ENCODE measurements around the gene FXYD1.
"Not testable (repeated sequence)": the region's sequence is repeated elsewhere in the genome, so short reads cannot be mapped to it uniquely, and the experiment has no call there.

FXYD1 gene

DNA sequence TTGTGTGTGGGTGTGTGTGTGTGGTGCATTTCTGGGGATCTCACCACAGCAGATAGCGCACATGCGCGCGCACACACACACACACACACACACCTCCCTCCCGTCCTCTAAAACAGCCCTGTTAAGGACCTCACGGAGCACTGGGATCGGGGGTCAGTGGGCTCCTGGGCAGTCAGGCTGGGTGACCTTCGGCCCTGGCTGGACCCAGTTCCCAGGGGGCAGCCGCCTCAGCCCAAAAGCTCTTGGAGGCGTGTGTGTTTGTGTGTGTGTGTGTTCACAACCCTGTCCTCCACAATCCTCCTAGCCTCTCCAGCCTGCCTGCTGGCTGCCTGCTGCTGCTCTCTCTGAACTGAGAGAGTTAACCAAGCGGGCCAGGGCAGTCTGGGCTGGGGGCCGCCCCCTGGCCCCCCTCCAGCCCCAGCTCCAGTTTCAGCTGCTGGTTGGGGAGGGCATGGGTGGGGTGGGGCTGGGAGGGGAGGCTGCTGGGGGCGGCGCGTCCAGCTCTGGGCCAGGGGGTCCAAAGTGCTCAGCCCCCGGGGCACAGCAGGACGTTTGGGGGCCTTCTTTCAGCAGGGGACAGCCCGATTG is at the start of gene FXYD1:
Gene FXYD1 (plus strand): TSS at position 520 of the 588 bp plus-strand sequence. CDS start 1,256 bp downstream, outside the sequence.
- no peak for DNase-seq

GRCh38 chr19:35089554-35089953 is 49.1 kb upstream of the FXYD1 start:
- DNase-seq: no peak

GRCh38 chr19:35090160-35090505 is 48.5 kb upstream of the FXYD1 start:
- no peak for DNase-seq

DNA sequence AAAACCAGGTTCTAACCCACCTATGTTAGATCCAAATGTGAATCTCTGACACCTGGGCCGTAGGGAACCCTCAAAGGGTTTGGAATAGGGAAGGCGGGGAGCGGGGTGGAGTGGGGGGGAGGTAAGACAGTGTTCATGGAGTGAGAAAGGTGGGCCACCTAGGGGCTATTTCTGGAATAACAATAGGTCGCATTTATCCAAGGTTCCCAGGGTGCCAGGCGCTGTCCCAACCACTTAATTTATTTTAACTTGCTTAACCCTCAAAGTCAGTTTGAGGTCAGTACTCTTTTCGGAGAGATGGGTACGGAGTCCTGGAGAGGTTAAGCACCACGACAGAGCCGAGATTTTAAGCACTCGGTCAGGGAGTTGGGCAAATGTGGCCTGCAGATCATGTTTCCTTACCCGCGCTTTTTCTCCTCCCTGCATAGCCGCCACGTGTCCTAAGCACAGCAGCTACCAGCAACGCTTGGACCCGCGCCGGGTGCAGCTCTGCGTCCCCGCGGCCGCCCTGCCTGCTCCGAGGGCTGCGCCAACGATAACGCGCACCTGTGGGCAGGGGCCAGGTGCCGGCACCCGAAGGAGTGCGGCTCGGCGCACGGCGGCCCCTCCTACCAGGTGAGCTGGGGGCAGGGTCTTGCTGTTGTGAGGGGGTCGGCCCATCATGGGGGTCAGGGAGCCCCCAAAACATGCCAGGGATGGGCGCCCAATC is 48.0 kb upstream of the FXYD1 start:
- DNase-seq: peak; percentile 37 to 42

- DNase-seq: no peak
Observed at GRCh38 chr19:35093430-35093829, 45.2 kb upstream of the FXYD1 start.

DNA sequence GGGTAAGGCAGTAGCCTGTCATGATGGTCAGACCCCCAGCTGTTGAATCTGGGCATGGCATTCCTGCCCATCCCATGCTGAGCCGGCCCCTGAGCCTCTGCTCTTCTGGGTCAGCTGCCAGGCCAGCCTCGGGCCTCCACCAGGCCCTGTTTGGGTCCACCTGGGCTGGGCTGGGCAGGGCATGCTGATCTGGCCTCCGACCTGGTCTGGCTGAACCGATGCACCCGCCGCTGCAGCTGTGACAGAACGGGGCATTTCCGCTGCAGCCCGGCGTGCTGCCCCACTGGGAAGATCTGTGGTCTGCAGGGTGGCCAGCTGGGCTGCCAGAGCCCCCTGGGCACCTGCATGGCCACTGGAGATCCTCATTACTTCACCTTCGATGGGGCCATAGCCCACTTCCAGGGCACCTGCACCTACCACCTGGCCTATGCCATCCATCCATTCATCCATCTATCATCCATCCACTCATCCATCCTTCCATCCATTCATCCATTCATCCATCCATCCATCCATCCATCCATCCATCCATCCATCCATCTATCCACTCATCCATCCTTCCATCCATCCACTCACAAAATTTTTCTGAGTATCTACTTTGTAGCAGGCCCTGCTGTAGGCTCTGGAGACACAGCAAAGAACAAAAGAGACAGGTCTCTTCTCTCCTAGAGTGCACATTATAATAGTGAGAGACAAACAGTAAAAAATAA is 44.5 kb upstream of the FXYD1 start:
- no peak for DNase-seq

GRCh38 chr19:35094656-35095055 is 44.0 kb upstream of the FXYD1 start:
- DNase-seq: no peak

DNA sequence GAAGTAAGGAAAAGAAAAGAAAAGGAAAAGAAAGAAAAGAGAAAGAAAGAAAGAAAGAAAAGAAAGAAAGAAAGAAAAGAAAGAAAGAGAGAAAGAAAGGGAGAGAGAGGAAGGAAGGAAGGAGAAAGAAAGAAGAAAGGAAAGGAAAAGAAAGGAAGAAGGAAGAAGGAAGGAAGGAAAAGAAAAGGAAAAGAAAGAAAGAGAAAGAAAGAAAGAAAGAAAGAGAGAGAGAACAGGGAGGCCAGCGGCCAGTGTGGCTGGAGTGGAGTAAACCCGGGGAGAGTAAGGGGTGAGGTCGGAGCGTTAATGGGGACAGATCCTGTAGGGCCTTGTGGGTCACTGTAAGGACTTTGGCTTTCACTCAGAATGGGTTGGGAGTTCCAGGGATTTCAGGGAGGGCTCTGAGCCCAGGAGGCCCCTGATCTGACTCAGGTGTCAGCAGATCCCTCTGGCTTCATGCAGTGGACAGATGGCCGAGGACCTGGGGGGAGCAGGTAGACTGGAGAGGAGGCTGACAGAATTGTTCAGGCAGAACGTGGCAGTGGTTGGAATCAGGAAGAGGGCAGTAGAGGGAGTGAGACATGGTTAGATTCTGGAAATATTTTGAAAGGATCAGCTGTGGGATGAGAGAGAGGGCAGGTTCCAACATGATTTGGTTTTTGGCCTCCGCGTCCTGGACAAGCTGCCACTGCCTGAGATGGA is 42.8 kb upstream of the FXYD1 start:
- DNase-seq: no peak

GRCh38 chr19:35098413-35099049 is 40.1 kb upstream of the FXYD1 start:
- no peak for DNase-seq

DNA sequence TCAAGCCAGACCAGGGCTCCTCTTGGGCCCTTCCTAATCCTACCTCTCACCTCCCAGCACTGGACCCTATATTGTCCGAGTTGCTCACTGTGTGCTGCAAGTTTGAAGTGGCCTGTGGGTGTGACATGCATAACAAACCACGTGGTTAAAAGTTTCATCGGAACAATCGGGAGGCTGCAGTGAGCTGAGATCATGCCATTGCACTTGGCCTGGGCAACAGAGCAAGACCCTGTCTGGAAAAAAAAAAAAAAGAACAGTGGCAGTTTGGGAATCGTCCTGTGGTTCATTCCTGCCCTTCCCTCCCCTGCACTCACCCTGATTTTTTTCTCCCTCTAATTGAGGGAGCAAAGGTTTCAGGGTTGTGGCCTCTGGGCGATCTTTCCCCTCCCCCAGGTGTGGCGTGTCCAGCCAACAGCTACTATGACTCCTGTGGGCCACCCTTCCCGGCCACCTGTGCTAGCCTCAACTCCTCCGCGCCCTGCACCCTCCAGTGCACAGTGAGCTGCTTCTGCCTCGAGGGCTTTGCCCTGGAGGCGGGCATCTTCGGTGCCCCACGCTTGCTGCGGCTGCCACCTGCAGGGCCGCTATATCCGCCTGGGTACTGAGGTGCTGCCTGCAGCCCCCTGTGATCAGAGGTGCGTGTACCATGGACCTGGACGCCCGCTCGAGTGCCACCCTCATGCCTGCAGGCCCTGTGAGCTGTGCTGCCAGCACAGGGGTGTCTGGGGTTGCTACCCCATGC is 39.3 kb upstream of the FXYD1 start:
- DNase-seq: no peak

GRCh38 chr19:35099897-35100275 is 38.7 kb upstream of the FXYD1 start:
- no peak for DNase-seq

DNA sequence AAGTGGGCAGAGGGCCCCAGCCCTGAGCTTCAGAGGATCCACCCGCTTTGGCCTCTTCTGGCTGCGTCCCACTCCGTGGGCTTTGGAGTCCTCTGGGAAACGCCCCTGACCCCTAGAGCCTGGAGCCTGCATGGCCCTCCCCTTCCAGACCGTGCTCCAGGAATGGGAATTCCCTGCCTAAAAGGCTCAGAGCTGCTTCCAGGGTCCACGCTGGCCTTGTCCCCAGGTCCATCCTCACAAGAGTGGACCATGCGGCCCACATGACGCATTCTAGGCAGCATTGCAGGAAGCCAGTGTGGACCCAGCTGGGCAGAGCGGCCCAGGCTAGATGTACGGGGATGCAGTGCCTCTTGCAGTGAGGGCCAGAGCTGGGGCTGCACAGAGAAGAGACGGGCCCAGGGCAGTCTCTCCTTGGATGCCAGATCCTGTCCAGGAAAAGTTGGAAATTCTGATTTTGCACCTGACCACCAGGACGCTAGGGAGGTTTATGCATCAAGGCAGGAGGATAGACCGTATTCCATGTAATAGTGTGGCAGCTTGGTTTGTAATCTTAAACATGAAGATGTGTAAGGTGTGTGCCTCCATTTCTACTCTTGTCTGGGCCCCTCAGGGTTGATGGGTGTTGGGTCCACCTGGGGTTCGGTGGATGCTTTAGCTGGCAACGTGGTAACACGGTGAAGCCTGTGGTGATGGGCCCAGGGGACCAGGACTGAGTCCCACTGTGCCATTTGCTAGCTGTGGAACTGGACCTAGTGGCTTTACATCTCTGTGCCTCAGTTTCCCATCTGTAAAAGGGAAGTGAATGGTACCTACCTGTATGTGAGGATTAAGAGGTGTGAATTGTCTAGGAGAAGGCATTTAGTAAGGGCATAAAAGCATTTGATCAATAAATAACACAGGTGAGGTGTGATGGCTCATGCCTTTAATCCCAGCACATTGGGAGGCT is 37.8 kb upstream of the FXYD1 start:
- no peak for DNase-seq

- not testable (repeated sequence) for DNase-seq
Observed at GRCh38 chr19:35101949-35102348, 36.7 kb upstream of the FXYD1 start.

GRCh38 chr19:35103614-35104013 is 35.0 kb upstream of the FXYD1 start:
- DNase-seq: not testable (repeated sequence)

GRCh38 chr19:35104361-35104760 is 34.3 kb upstream of the FXYD1 start:
- DNase-seq: no peak

- no peak for DNase-seq
Observed at GRCh38 chr19:35105047-35105410, 33.6 kb upstream of the FXYD1 start.

DNA sequence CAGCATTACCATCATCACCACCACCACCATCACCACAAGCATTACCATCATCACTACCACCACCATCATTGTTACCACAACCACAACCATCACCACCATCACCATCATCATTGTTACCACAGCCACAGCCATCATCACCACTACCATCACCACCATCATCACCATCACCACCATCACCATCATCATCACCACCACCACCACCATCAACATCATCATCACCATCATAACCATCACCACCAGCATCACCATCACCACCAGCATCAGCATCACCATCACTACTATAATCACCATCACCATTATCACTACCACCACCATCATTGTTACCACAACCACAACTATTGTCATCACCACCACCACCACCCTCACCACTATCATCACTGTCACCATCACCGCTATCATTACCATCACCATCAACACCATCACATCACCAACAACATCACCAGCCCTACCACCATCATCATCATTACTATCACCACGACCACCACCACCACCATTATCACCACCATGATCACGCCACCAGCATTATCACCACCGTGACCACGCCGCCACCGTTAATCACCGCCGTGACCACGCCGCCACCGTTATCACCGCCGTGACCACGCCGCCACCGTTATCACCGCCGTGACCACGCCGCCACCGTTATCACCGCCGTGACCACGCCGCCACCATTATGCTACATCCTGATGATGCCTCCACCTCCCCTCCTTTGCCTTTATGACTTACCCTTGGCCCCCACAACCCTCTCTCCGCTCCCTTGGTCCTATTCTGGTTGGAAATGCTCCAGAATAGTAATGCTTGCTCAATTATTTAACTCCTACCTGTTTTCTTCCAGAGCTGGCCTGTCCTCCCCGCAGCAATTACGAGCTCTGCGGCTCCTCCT is 33.0 kb upstream of the FXYD1 start:
- DNase-seq: no peak

DNA sequence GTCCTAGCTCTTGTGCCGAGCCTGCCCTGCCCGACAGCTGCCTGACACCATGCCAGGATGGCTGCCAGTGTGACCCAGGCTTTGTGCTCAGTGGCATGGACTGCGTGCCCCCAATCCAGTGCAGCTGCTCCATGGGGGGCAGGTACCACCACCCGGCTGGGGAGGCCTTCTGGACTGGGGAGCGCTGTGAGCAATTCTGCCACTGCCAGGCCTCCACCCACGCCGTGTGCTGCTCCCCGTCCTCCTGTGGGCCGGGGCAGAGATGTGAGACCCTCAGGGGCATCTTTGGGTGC is 32.4 kb upstream of the FXYD1 start:
- DNase-seq: no peak

GRCh38 chr19:35106898-35107541 is 31.6 kb upstream of the FXYD1 start:
- DNase-seq: no peak

DNA sequence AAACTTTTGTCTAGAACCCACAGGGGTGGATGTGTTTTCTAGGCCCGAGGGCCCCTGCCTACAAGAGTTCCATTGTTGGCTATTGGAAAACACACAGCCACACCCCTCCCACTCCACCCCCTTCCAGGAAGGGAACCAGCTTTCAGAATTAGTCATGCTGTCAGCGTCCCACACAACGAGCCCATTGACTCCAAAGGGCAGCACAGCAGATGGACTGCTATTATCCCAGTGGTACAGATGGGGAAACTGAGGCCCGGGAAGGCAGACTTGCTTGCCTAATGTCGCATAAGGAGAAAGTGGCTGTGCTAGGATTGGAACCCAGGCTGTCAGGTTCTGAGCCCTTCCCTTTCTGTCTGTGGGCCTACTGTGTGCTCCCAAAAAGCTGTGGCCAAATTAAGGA is 31.1 kb upstream of the FXYD1 start:
- DNase-seq: no peak
